Measurements from ENCODE around the gene COL27A1. TPM values are rescaled to one million over a fixed set of nuclear protein-coding genes. Genes with fewer than 3 reads are reported as not detected.

Gene COL27A1
- total and polyA plus RNA-seq, 2 donors (not counting 3 experiments of a cell fraction or from before 2014, with no cell fraction given): 14.7 to 49.1 TPM

- intact Hi-C loops (cut with micrococcal nuclease): loop anchor here (5.0 kb wide), 2 partner anchors 51 to 66 kb away; no protein-coding TSS in a partner anchor
- POLR2A ChIA-PET: no interaction called here
These were observed 133.1 kb downstream of the COL27A1 start for GRCh38 chr9:114288193-114289091.

More at GRCh38 chr9:114288193-114289091, 133.1 kb downstream of the COL27A1 start:
- no peaks in the 10 kb centered on the region for H3K79me2 ChIP-seq (ENCODE audit: control insufficient read depth, insufficient read depth, low read length)
- H3K36me3 ChIP-seq (ENCODE audit: control insufficient read depth in 2 of 2, extremely low read depth in 1 of 2, insufficient read depth in 2 of 2, low read length in 2 of 2): peaks cover 2 to 6% of the 10 kb centered on the region in 2 experiments
- no peak for FAIRE-seq
- H3K27ac ChIP-seq (ENCODE audit: insufficient read depth, low read depth, low read length): no peak overlapping the region
- H3K27me3 ChIP-seq (ENCODE audit: control insufficient read depth in 2 of 2, insufficient read depth in 2 of 2, low read length in 2 of 2): no peaks in the 10 kb centered on the region
- TF ChIP-seq, protein P1, sequence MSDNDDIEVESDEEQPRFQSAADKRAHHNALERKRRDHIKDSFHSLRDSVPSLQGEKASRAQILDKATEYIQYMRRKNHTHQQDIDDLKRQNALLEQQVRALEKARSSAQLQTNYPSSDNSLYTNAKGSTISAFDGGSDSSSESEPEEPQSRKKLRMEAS (IDR thresholded peaks at IDR 0.05; ENCODE audit: insufficient read depth, insufficient read length): no peak
- TF ChIP-seq POLR2A (IDR thresholded peaks at IDR 0.05; ENCODE audit: low read depth, low read length): no peak
- no peak for TF ChIP-seq FOS (IDR thresholded peaks at IDR 0.05; ENCODE audit: borderline replicate concordance, insufficient read depth, low read length)
- no peak for TF ChIP-seq JUN (IDR thresholded peaks at IDR 0.05; ENCODE audit: borderline replicate concordance, insufficient read depth, insufficient read length, low read depth)
- TF ChIP-seq EZH2 (IDR thresholded peaks at IDR 0.05; ENCODE audit: borderline replicate concordance, low read depth, low read length, severe bottlenecking): no peak
- TF ChIP-seq, protein P2, sequence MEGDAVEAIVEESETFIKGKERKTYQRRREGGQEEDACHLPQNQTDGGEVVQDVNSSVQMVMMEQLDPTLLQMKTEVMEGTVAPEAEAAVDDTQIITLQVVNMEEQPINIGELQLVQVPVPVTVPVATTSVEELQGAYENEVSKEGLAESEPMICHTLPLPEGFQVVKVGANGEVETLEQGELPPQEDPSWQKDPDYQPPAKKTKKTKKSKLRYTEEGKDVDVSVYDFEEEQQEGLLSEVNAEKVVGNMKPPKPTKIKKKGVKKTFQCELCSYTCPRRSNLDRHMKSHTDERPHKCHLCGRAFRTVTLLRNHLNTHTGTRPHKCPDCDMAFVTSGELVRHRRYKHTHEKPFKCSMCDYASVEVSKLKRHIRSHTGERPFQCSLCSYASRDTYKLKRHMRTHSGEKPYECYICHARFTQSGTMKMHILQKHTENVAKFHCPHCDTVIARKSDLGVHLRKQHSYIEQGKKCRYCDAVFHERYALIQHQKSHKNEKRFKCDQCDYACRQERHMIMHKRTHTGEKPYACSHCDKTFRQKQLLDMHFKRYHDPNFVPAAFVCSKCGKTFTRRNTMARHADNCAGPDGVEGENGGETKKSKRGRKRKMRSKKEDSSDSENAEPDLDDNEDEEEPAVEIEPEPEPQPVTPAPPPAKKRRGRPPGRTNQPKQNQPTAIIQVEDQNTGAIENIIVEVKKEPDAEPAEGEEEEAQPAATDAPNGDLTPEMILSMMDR (IDR thresholded peaks at IDR 0.05; ENCODE audit: extremely low read depth in 1 of 2, insufficient read depth in 1 of 2, low read depth in 1 of 2, low read length in 2 of 2): no peak
- no peak for TF ChIP-seq GATA2 (IDR thresholded peaks at IDR 0.05; ENCODE audit: insufficient read depth, insufficient read length, low read depth, low read length)
- no peak for TF ChIP-seq MYC (IDR thresholded peaks at IDR 0.05; ENCODE audit: low read depth, low read length)
- TF ChIP-seq POLR2AphosphoS5 (IDR thresholded peaks at IDR 0.05; ENCODE audit: insufficient read depth, low read depth, low read length): no peak
- dilution Hi-C loops (cut with MboI; ENCODE audit: extremely low pct_ligation_motif_present, low sequenced_read_pairs): loop anchor here (25.0 kb wide), 1 partner anchor 201 kb away; the partner anchor contains the start of genes AMBP and KIF12
- no TSS peak for BruUV-seq (replicated peaks)
- no peak overlapping the region for H2AFZ ChIP-seq (ENCODE audit: low read depth, low read length)
- H3K4me3 ChIP-seq (replicated peaks in 1 of 3; ENCODE audit: insufficient read depth in 1 of 3, low read depth in 1 of 3, low read length in 3 of 3): no peak overlapping the region
- no peak overlapping the region for H3K9ac ChIP-seq (replicated peaks; ENCODE audit: extremely low read depth, insufficient read depth, low read length)
- H3K9me3 ChIP-seq (replicated peaks; ENCODE audit: control insufficient read depth, insufficient read depth, low read length): no peaks in the 10 kb centered on the region
- no peaks in the 10 kb centered on the region for H3K4me1 ChIP-seq (ENCODE audit: control insufficient read depth, extremely low read depth, insufficient read depth, low read length)
- no peak overlapping the region for H3K4me2 ChIP-seq (ENCODE audit: insufficient read depth, low read length)
- no peaks in the 10 kb centered on the region for H3K9me1 ChIP-seq (replicated peaks; ENCODE audit: control insufficient read depth, extremely low read depth, insufficient read depth, low read length)
- CTCF ChIA-PET: interaction anchor here (1.2 to 5.3 kb wide), 5 partner anchors 50 to 206 kb away, joined by 3 to 277 read pairs (median 8); partner anchors contain the start of gene COL27A1
- no peak for DNase-seq (ENCODE audit: low read depth, low spot score)
- H4K20me1 ChIP-seq (replicated peaks; ENCODE audit: control insufficient read depth, extremely low read depth, insufficient read depth, low read length): no peaks in the 10 kb centered on the region

Measured in endothelial cell of umbilical vein (primary cell).